ENCODE data around the gene HS3ST3A1. TPM values are rescaled to one million over a fixed set of nuclear protein-coding genes. Genes with fewer than 3 reads are reported as not detected.

HS3ST3A1 gene
- total and polyA plus RNA-seq, 2 of the 8 experiments (the other 6 are each of a cell fraction or from before 2014, with no cell fraction given), result 5.4 to 5.7 TPM

DNA sequence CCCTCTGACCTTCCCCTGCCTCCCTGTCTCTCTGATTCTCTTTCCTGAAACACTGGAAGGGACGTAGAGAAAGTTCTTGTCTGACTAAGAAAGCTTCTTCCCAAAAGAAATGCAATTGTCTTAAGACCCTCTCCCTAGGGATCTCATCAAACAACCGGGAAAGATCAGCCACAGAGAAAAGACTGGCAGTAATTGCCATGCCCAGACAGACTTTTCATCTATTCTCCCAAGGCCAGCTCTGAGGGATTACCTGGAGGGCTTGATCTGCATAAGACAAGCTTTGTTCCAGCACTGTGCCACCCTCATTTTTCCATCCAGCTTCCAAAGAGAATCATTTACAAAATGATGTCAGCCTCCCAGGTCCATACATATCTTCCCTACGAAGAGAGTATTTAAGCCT is 38.8 kb upstream of the HS3ST3A1 start (continued):
- TF ChIP-seq, protein P1, sequence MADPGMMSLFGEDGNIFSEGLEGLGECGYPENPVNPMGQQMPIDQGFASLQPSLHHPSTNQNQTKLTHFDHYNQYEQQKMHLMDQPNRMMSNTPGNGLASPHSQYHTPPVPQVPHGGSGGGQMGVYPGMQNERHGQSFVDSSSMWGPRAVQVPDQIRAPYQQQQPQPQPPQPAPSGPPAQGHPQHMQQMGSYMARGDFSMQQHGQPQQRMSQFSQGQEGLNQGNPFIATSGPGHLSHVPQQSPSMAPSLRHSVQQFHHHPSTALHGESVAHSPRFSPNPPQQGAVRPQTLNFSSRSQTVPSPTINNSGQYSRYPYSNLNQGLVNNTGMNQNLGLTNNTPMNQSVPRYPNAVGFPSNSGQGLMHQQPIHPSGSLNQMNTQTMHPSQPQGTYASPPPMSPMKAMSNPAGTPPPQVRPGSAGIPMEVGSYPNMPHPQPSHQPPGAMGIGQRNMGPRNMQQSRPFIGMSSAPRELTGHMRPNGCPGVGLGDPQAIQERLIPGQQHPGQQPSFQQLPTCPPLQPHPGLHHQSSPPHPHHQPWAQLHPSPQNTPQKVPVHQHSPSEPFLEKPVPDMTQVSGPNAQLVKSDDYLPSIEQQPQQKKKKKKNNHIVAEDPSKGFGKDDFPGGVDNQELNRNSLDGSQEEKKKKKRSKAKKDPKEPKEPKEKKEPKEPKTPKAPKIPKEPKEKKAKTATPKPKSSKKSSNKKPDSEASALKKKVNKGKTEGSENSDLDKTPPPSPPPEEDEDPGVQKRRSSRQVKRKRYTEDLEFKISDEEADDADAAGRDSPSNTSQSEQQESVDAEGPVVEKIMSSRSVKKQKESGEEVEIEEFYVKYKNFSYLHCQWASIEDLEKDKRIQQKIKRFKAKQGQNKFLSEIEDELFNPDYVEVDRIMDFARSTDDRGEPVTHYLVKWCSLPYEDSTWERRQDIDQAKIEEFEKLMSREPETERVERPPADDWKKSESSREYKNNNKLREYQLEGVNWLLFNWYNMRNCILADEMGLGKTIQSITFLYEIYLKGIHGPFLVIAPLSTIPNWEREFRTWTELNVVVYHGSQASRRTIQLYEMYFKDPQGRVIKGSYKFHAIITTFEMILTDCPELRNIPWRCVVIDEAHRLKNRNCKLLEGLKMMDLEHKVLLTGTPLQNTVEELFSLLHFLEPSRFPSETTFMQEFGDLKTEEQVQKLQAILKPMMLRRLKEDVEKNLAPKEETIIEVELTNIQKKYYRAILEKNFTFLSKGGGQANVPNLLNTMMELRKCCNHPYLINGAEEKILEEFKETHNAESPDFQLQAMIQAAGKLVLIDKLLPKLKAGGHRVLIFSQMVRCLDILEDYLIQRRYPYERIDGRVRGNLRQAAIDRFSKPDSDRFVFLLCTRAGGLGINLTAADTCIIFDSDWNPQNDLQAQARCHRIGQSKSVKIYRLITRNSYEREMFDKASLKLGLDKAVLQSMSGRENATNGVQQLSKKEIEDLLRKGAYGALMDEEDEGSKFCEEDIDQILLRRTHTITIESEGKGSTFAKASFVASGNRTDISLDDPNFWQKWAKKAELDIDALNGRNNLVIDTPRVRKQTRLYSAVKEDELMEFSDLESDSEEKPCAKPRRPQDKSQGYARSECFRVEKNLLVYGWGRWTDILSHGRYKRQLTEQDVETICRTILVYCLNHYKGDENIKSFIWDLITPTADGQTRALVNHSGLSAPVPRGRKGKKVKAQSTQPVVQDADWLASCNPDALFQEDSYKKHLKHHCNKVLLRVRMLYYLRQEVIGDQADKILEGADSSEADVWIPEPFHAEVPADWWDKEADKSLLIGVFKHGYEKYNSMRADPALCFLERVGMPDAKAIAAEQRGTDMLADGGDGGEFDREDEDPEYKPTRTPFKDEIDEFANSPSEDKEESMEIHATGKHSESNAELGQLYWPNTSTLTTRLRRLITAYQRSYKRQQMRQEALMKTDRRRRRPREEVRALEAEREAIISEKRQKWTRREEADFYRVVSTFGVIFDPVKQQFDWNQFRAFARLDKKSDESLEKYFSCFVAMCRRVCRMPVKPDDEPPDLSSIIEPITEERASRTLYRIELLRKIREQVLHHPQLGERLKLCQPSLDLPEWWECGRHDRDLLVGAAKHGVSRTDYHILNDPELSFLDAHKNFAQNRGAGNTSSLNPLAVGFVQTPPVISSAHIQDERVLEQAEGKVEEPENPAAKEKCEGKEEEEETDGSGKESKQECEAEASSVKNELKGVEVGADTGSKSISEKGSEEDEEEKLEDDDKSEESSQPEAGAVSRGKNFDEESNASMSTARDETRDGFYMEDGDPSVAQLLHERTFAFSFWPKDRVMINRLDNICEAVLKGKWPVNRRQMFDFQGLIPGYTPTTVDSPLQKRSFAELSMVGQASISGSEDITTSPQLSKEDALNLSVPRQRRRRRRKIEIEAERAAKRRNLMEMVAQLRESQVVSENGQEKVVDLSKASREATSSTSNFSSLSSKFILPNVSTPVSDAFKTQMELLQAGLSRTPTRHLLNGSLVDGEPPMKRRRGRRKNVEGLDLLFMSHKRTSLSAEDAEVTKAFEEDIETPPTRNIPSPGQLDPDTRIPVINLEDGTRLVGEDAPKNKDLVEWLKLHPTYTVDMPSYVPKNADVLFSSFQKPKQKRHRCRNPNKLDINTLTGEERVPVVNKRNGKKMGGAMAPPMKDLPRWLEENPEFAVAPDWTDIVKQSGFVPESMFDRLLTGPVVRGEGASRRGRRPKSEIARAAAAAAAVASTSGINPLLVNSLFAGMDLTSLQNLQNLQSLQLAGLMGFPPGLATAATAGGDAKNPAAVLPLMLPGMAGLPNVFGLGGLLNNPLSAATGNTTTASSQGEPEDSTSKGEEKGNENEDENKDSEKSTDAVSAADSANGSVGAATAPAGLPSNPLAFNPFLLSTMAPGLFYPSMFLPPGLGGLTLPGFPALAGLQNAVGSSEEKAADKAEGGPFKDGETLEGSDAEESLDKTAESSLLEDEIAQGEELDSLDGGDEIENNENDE (IDR thresholded peaks at IDR 0.05; ENCODE audit: insufficient replicate concordance, low read length), result no peak
- TF ChIP-seq ZNF274 (IDR thresholded peaks at IDR 0.05; ENCODE audit: borderline replicate concordance, extremely low read depth, low read length), result no peak
